Astrocyte (in vitro differentiated cells and primary cell): ENCODE data around the gene ATXN7L1. TPM values are rescaled to one million over a fixed set of nuclear protein-coding genes. Genes with fewer than 3 reads are reported as not detected.

Experiments used
- DNase-seq: peaks from one replicate; pipeline ENCODE4 v3.0.0-alpha.2; 2010; ENCODE audit warnings: low read depth
- FAIRE-seq: peaks from 2 replicates; lab custom pipeline; 2011; peaks lifted over from hg19 to GRCh38; lab: Jason Lieb, UNC
- H2AFZ ChIP-seq: 2 replicates; pipeline ENCODE4 v1.6.0; 2012; ENCODE audit warnings: low read depth, low read length, inconsistent platforms
- H3K27ac ChIP-seq: 2 replicates; pipeline ENCODE4 v1.5.1; 2011; ENCODE audit warnings: low read depth, low read length, inconsistent platforms
- H3K27me3 ChIP-seq: 2 replicates; pipeline ENCODE4 v1.6.0; 2011; ENCODE audit warnings: low read length, inconsistent platforms; ENCODE audit not compliant: insufficient read depth
- H3K36me3 ChIP-seq: 2 replicates; pipeline ENCODE4 v1.5.1; 2011; ENCODE audit warnings: low read length, inconsistent platforms; ENCODE audit not compliant: insufficient read depth
- H3K4me1 ChIP-seq: 2 replicates; pipeline ENCODE4 v1.5.1; 2011; ENCODE audit warnings: low read length, inconsistent platforms; ENCODE audit not compliant: insufficient read depth
- H3K4me2 ChIP-seq: 2 replicates; pipeline ENCODE4 v1.6.0; 2012; ENCODE audit warnings: low read length, inconsistent platforms
- H3K4me3 ChIP-seq: 2 replicates; pipeline ENCODE4 v1.5.1; 2011; ENCODE audit warnings: low read depth, mild to moderate bottlenecking, low read length, inconsistent platforms; ENCODE audit not compliant: insufficient read depth
- H3K79me2 ChIP-seq: 2 replicates; pipeline ENCODE4 v1.6.0; 2012; ENCODE audit warnings: mild to moderate bottlenecking, low read length, inconsistent platforms; ENCODE audit not compliant: insufficient read depth
- H3K9ac ChIP-seq: 2 replicates; pipeline ENCODE4 v1.6.0; 2012; ENCODE audit warnings: mild to moderate bottlenecking, low read length, inconsistent platforms
- H3K9me3 ChIP-seq: 2 replicates; pipeline ENCODE4 v1.5.1; 2012; ENCODE audit warnings: low read depth, mild to moderate bottlenecking, low read length, inconsistent platforms; ENCODE audit not compliant: insufficient read depth
- H4K20me1 ChIP-seq: 2 replicates; pipeline ENCODE4 v1.6.0; 2012; ENCODE audit warnings: low read length, inconsistent platforms; ENCODE audit not compliant: insufficient read depth
- H3K27ac Mint-ChIP-seq: one replicate; pipeline ENCODE4 v1.8.0; 2021; ENCODE audit warnings: mild to moderate bottlenecking, mixed read lengths; ENCODE audit not compliant: unreplicated experiment
- H3K27me3 Mint-ChIP-seq: one replicate; pipeline ENCODE4 v1.8.0; 2021; ENCODE audit warnings: low read depth, mixed read lengths; ENCODE audit not compliant: unreplicated experiment
- H3K36me3 Mint-ChIP-seq: one replicate; pipeline ENCODE4 v1.8.0; 2021; ENCODE audit warnings: low read depth, mixed read lengths; ENCODE audit not compliant: unreplicated experiment
- H3K4me1 Mint-ChIP-seq: one replicate; pipeline ENCODE4 v1.8.0; 2021; ENCODE audit warnings: low read depth, mixed read lengths; ENCODE audit not compliant: unreplicated experiment
- H3K4me3 Mint-ChIP-seq: one replicate; pipeline ENCODE4 v1.8.0; 2021; ENCODE audit warnings: mild to moderate bottlenecking, moderate library complexity, mixed read lengths; ENCODE audit not compliant: unreplicated experiment
- H3K9me3 Mint-ChIP-seq: one replicate; pipeline ENCODE4 v1.8.0; 2021; ENCODE audit warnings: mild to moderate bottlenecking, mixed read lengths; ENCODE audit not compliant: unreplicated experiment
- EZH2 ChIP-seq: IDR thresholded peaks from 2 replicates; pipeline ENCODE4 v1.6.1; 2012; ENCODE audit warnings: mild to moderate bottlenecking, low read length, inconsistent platforms; ENCODE audit not compliant: insufficient read depth
- total RNA-seq: library from RNA; stranded (reverse); gene quantifications from 2 replicates; pipeline ENCODE4 v1.2.1, GENCODE V29; 2021
- TF ChIP-seq, protein P1 (sequence below): IDR thresholded peaks from 2 replicates; pipeline ENCODE4 v1.5.1; 2011; ENCODE audit warnings: low read depth, mild to moderate bottlenecking, inconsistent platforms, low read length, moderate library complexity; ENCODE audit not compliant: insufficient read depth

Gene ATXN7L1
- total RNA-seq, 1 donor from 2014 or later = 7.6 TPM

DNA sequence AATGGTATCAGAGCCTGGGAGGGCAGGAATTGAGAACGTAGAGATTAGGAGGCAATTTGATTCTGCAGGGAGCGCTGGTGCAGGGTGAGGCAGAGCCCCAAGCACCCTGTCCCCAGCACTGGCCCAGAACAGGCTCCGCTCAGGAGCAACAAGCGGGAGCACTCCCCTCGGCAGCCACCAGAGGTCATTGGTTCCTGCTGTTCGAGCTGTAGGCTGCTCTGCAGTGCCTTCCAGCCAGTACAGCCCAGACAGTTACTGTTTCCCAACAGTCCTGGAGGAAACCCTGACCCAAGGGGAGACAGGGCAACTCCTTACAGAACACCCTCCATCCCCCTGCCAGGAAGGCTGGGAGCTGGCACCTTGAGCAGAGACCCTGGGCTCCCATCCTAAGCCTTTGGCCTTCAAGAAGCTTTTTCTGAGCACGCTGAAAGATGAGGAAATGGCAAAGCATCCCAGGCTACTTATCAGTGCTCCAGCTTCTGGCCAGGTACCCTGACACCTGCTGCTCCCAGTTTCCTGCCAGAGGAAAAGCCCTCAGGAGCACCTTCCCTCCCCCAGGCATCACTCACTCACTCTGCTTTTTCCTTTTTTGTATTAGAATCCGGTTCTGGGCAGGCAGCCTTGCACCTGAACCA is 223.9 kb downstream of the ATXN7L1 start:
- no peak overlapping the region for H3K27ac ChIP-seq
- no peaks in the 10 kb centered on the region for H3K27me3 ChIP-seq
- no peak overlapping the region for H3K4me3 Mint-ChIP-seq
- H3K9ac ChIP-seq = no peak overlapping the region
- no peak for FAIRE-seq
- peaks cover 10% of the 10 kb centered on the region for H3K27me3 Mint-ChIP-seq
- peaks cover 28% of the 10 kb centered on the region for H3K4me1 Mint-ChIP-seq
- no peak for TF ChIP-seq EZH2
- TF ChIP-seq, protein P1, sequence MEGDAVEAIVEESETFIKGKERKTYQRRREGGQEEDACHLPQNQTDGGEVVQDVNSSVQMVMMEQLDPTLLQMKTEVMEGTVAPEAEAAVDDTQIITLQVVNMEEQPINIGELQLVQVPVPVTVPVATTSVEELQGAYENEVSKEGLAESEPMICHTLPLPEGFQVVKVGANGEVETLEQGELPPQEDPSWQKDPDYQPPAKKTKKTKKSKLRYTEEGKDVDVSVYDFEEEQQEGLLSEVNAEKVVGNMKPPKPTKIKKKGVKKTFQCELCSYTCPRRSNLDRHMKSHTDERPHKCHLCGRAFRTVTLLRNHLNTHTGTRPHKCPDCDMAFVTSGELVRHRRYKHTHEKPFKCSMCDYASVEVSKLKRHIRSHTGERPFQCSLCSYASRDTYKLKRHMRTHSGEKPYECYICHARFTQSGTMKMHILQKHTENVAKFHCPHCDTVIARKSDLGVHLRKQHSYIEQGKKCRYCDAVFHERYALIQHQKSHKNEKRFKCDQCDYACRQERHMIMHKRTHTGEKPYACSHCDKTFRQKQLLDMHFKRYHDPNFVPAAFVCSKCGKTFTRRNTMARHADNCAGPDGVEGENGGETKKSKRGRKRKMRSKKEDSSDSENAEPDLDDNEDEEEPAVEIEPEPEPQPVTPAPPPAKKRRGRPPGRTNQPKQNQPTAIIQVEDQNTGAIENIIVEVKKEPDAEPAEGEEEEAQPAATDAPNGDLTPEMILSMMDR = peak; percentile 71
- peaks cover 3% of the 10 kb centered on the region for H3K36me3 Mint-ChIP-seq
- no peak overlapping the region for H3K4me2 ChIP-seq
- peaks cover 3% of the 10 kb centered on the region for H3K4me1 ChIP-seq
- no peak overlapping the region for H2AFZ ChIP-seq
- peaks cover 79% of the 10 kb centered on the region for H4K20me1 ChIP-seq
- H3K27ac Mint-ChIP-seq = no peak overlapping the region
- no peak overlapping the region for H3K4me3 ChIP-seq
- H3K36me3 ChIP-seq = no peaks in the 10 kb centered on the region
- H3K9me3 ChIP-seq = no peaks in the 10 kb centered on the region
- DNase-seq = peak; percentile 30
- no peaks in the 10 kb centered on the region for H3K9me3 Mint-ChIP-seq
- no peaks in the 10 kb centered on the region for H3K79me2 ChIP-seq

DNA sequence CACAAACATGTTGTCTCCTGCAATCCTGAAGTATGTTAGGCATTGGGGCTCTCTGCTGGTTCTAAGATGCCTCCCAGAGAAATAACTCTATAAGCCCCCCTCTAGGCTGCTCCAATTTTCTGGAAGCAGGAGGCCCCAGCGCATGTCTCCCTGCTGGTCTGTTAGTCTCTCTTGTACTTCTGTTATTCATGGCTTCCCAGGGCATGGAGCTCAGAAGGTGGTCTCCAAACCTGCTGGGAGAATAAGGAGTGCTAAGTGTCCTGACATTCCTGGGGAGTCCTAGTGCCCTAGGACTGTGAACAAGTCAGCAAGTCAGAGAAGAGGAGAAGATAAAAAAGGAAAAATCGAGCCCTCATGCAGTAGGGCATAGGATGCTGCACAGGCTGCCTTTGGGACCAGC is 224.6 kb downstream of the ATXN7L1 start:
- no peaks in the 10 kb centered on the region for H3K9me3 ChIP-seq
- Mint-ChIP-seq H3K4me1 (peaks cover 26% of the 10 kb centered on the region), H3K9me3 (no peaks in the 10 kb centered on the region), H3K27ac (no peak overlapping the region), H3K36me3 (peaks cover 3% of the 10 kb centered on the region), H3K4me3 (no peak overlapping the region), H3K27me3 (peaks cover 10% of the 10 kb centered on the region)
- H3K79me2 ChIP-seq = no peaks in the 10 kb centered on the region
- H3K27ac ChIP-seq = no peak overlapping the region
- H3K4me2 ChIP-seq = no peak overlapping the region
- no peak overlapping the region for H3K4me3 ChIP-seq
- H3K27me3 ChIP-seq = no peaks in the 10 kb centered on the region
- FAIRE-seq (no peak), DNase-seq (no peak)
- H2AFZ ChIP-seq = no peak overlapping the region
- H4K20me1 ChIP-seq = peaks cover 73% of the 10 kb centered on the region
- peaks cover 3% of the 10 kb centered on the region for H3K4me1 ChIP-seq
- no peaks in the 10 kb centered on the region for H3K36me3 ChIP-seq
- TF ChIP-seq EZH2 = no peak
- TF ChIP-seq, protein P1 = no peak
- no peak overlapping the region for H3K9ac ChIP-seq

DNA sequence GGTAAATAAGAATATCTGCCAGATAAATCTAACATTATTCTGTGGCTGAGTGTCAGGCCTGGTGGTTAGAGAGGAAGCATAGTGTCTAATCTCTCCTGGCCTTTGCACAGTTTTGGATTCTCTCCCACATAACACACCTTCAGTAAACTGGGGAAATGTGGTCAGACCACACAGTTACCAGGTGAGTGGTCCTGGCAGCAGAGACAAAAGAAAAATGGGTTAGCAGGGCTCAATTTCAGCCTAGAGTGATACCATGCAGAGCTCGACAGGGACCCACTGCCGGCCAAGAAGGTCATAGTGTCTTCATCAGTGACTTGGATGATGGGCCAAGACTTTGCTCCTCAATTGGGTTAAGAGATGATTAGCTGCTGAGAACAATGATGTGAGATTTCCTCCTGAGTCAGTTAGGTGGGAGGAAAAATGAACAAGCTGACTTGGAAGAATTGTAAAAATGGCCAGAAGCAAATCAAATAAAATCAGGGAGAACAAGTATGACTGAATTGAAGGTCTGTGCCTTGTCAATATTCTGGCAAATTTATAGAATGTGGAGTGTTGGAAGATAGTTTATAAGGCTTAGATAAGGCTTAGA is 225.9 kb downstream of the ATXN7L1 start:
- H2AFZ ChIP-seq = no peak overlapping the region
- H3K4me2 ChIP-seq = no peak overlapping the region
- H3K9ac ChIP-seq = no peak overlapping the region
- no peak for TF ChIP-seq EZH2
- TF ChIP-seq, protein P1 = no peak
- peaks cover 21% of the 10 kb centered on the region for H3K4me1 Mint-ChIP-seq
- no peak for FAIRE-seq
- H3K9me3 Mint-ChIP-seq = no peaks in the 10 kb centered on the region
- H3K79me2 ChIP-seq = no peaks in the 10 kb centered on the region
- H3K27ac Mint-ChIP-seq = no peak overlapping the region
- H3K9me3 ChIP-seq = no peaks in the 10 kb centered on the region
- no peaks in the 10 kb centered on the region for H3K36me3 ChIP-seq
- peaks cover 3% of the 10 kb centered on the region for H3K4me1 ChIP-seq
- H3K27me3 ChIP-seq = no peaks in the 10 kb centered on the region
- H3K4me3 ChIP-seq = no peak overlapping the region
- H3K27me3 Mint-ChIP-seq = peaks cover 10% of the 10 kb centered on the region
- no peak overlapping the region for H3K4me3 Mint-ChIP-seq
- H3K27ac ChIP-seq = no peak overlapping the region
- peaks cover 60% of the 10 kb centered on the region for H4K20me1 ChIP-seq
- no peak for DNase-seq
- H3K36me3 Mint-ChIP-seq = peaks cover 3% of the 10 kb centered on the region
